Measurements from ENCODE around the gene WASF2. TPM values are rescaled to one million over a fixed set of nuclear protein-coding genes. Genes with fewer than 3 reads are reported as not detected.

The WASF2 gene
- total RNA-seq, 1 donor from 2014 or later = 35.0 TPM

- DNase-seq (ENCODE audit: low spot score) = no peak
- Histone ChIP-seq H3K4me3 (no peak overlapping the region), H3K4me2 (no peak overlapping the region), H3K79me2 (ENCODE audit: low read depth) (no peaks in the 10 kb centered on the region), H4K20me1 (ENCODE audit: low read depth) (no peaks in the 10 kb centered on the region), H3K27me3 (no peaks in the 10 kb centered on the region), H3K9me3 (ENCODE audit: low read depth) (no peaks in the 10 kb centered on the region), H2AFZ (replicated peaks) (no peak overlapping the region), H3K36me3 (no peaks in the 10 kb centered on the region), H3K27ac (no peak overlapping the region), H3K4me1 (peaks cover 76% of the 10 kb centered on the region), H3K9ac (no peak overlapping the region), H3F3A (ENCODE audit: low read depth) (peaks cover 38% of the 10 kb centered on the region)
- peak overlapping the region; percentile 49 for H3K4me3 Mint-ChIP-seq
- H3K4me1 Mint-ChIP-seq = peaks cover 85% of the 10 kb centered on the region
- peaks cover 16% of the 10 kb centered on the region for H3K27me3 Mint-ChIP-seq (ENCODE audit: insufficient read depth, low read depth)
- H3K9me3 Mint-ChIP-seq = peaks cover 2% of the 10 kb centered on the region
- no peaks in the 10 kb centered on the region for H3K36me3 Mint-ChIP-seq
- TF ChIP-seq, protein P1, sequence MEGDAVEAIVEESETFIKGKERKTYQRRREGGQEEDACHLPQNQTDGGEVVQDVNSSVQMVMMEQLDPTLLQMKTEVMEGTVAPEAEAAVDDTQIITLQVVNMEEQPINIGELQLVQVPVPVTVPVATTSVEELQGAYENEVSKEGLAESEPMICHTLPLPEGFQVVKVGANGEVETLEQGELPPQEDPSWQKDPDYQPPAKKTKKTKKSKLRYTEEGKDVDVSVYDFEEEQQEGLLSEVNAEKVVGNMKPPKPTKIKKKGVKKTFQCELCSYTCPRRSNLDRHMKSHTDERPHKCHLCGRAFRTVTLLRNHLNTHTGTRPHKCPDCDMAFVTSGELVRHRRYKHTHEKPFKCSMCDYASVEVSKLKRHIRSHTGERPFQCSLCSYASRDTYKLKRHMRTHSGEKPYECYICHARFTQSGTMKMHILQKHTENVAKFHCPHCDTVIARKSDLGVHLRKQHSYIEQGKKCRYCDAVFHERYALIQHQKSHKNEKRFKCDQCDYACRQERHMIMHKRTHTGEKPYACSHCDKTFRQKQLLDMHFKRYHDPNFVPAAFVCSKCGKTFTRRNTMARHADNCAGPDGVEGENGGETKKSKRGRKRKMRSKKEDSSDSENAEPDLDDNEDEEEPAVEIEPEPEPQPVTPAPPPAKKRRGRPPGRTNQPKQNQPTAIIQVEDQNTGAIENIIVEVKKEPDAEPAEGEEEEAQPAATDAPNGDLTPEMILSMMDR (IDR thresholded peaks at IDR 0.05) = no peak
- no peak for TF ChIP-seq EZH2 (IDR thresholded peaks at IDR 0.05)
- TF ChIP-seq EZH2phosphoT487 (IDR thresholded peaks at IDR 0.05) = no peak
- H3K27ac Mint-ChIP-seq = peak overlapping the region; percentile 96
These were observed 32.0 kb upstream of the WASF2 start for GRCh38 chr1:27521861-27522431.

GRCh38 chr1:27521336-27521831, 31.4 kb upstream of the WASF2 start:
- peak overlapping the region; percentile 49 for H3K4me3 Mint-ChIP-seq
- H3K4me1 ChIP-seq = peaks cover 70% of the 10 kb centered on the region
- H3K27ac Mint-ChIP-seq = peak overlapping the region; percentile 96

DNA sequence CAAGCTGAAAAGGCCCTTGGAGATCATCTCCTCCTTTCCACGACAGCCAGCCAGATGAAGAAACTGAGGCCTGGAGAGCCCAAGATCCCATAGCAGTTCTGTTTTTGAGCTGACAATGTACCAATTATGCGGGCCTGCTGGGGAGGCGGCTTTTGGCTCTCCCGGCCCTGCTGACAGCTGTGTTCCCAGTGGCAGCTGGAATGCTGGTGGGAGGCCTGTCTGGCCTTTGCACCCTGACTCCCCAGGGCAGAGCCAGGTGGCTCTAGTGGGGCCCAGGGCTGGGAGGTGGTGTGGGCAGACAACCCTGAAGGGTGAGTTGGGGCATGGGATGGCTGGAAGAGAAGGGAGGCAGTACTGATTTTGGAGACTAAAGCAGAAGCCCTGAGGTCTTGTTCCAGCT, 30.7 kb upstream of the WASF2 start:
- Histone ChIP-seq H3K27me3 (no peaks in the 10 kb centered on the region), H3K4me3 (no peak overlapping the region), H3K36me3 (no peaks in the 10 kb centered on the region), H4K20me1 (ENCODE audit: low read depth) (no peaks in the 10 kb centered on the region), H2AFZ (replicated peaks) (no peak overlapping the region), H3K4me2 (peak overlapping the region; percentile 33), H3K27ac (no peak overlapping the region), H3K9me3 (ENCODE audit: low read depth) (no peaks in the 10 kb centered on the region), H3K4me1 (peaks cover 63% of the 10 kb centered on the region), H3F3A (ENCODE audit: low read depth) (peaks cover 25% of the 10 kb centered on the region), H3K9ac (no peak overlapping the region), H3K79me2 (ENCODE audit: low read depth) (no peaks in the 10 kb centered on the region)
- TF ChIP-seq, protein P1 (IDR thresholded peaks at IDR 0.05) = no peak
- peak; percentile 33 for DNase-seq (ENCODE audit: low spot score)
- Mint-ChIP-seq H3K4me1 (peaks cover 77% of the 10 kb centered on the region), H3K36me3 (no peaks in the 10 kb centered on the region), H3K27me3 (ENCODE audit: insufficient read depth, low read depth) (peaks cover 14% of the 10 kb centered on the region), H3K27ac (peak overlapping the region; percentile 47), H3K4me3 (peak overlapping the region; percentile 9), H3K9me3 (no peaks in the 10 kb centered on the region)

More at GRCh38 chr1:27521336-27521831, 31.4 kb upstream of the WASF2 start:
- DNase-seq (ENCODE audit: low spot score) = no peak
- Histone ChIP-seq H4K20me1 (ENCODE audit: low read depth) (no peaks in the 10 kb centered on the region), H3K27ac (no peak overlapping the region), H3K9ac (no peak overlapping the region), H3F3A (ENCODE audit: low read depth) (peaks cover 33% of the 10 kb centered on the region), H3K79me2 (ENCODE audit: low read depth) (no peaks in the 10 kb centered on the region), H3K36me3 (no peaks in the 10 kb centered on the region), H3K9me3 (ENCODE audit: low read depth) (no peaks in the 10 kb centered on the region), H3K4me3 (no peak overlapping the region), H3K4me2 (no peak overlapping the region), H3K27me3 (no peaks in the 10 kb centered on the region), H2AFZ (replicated peaks) (no peak overlapping the region)
- H3K27me3 Mint-ChIP-seq (ENCODE audit: insufficient read depth, low read depth) = peaks cover 11% of the 10 kb centered on the region
- H3K36me3 Mint-ChIP-seq = no peaks in the 10 kb centered on the region
- H3K9me3 Mint-ChIP-seq = no peaks in the 10 kb centered on the region
- peaks cover 80% of the 10 kb centered on the region for H3K4me1 Mint-ChIP-seq
- TF ChIP-seq EZH2 (IDR thresholded peaks at IDR 0.05) = no peak
- no peak for TF ChIP-seq EZH2phosphoT487 (IDR thresholded peaks at IDR 0.05)
- TF ChIP-seq, protein P1 (IDR thresholded peaks at IDR 0.05) = no peak

All from neural progenitor cell (in vitro differentiated cells).